HepG2 (cell line): ENCODE results near the gene ZBTB22. TPM values are rescaled to one million over a fixed set of nuclear protein-coding genes. Genes with fewer than 3 reads are reported as not detected.

Experiments used
- JDP2 ChIP-seq: sonication (generic); formaldehyde crosslinking; IDR thresholded peaks from 2 replicates; pipeline ENCODE4 v1.8.1; 2022; ENCODE audit warnings: missing genetic modification reagents, borderline replicate concordance
- PHF20 ChIP-seq: sonication (generic); formaldehyde crosslinking; IDR thresholded peaks from 2 replicates; pipeline ENCODE4 v1.5.0; 2020; ENCODE audit warnings: mild to moderate bottlenecking, missing genetic modification reagents
- SAP130 ChIP-seq: IDR thresholded peaks from 2 replicates; pipeline ENCODE4 v1.6.1; 2016; ENCODE audit warnings: low read depth
- ZFP36 ChIP-seq: fragments of 150-350 bp; IDR thresholded peaks from 2 replicates; pipeline ENCODE4 v1.6.1; 2018; ENCODE audit warnings: borderline replicate concordance, low read length, low read depth; ENCODE audit not compliant: partially characterized antibody
- ZNF143 ChIP-seq: sonication (generic); formaldehyde crosslinking; IDR thresholded peaks from 2 replicates; pipeline ENCODE4 v1.4.0; 2020; ENCODE audit warnings: missing genetic modification reagents
- ZNF180 ChIP-seq: sonication (generic); formaldehyde crosslinking; IDR thresholded peaks from 2 replicates; pipeline ENCODE4 v1.4.0; 2020; ENCODE audit warnings: low read depth, missing genetic modification reagents, borderline replicate concordance
- ZNF614 ChIP-seq: IDR thresholded peaks from 2 replicates; pipeline ENCODE4 v1.6.1; 2018; ENCODE audit warnings: missing biosample characterization, missing genetic modification reagents, inconsistent platforms, borderline replicate concordance
- ZSCAN22 ChIP-seq: sonication (generic); formaldehyde crosslinking; IDR thresholded peaks from 2 replicates; pipeline ENCODE4 v1.4.0; 2020; ENCODE audit warnings: mild to moderate bottlenecking, missing genetic modification reagents
- polyA plus RNA-seq, 8 experiments: library from polyadenylated mRNA; depleted of rRNA in 3 of 8; stranded (reverse) in 7 of 8; unstranded in 1 of 8; fragments of >200 nt; fragmentation: Illumina TruSeq in 4 of 8; extraction: Trizol in 4 of 8; gene quantifications; 2 replicates each; pipeline versions ENCODE4 v1.2.1 to v1.2.3, GENCODE V29; 2011 to 2016; ENCODE audit warnings: low read depth in 4 of 8, missing spikeins in 1 of 8, mixed read lengths in 1 of 8; ENCODE audit not compliant: insufficient read depth in 1 of 8
- total RNA-seq, 5 experiments: library from RNA; depleted of rRNA; stranded (reverse); fragments of >200 nt; fragmentation: Illumina TruSeq; extraction: Trizol; gene quantifications; 2 replicates each; pipeline ENCODE4 v1.2.3, GENCODE V29; 2016; ENCODE audit warnings: low read depth in 1 of 5
- TF ChIP-seq, protein P1 (sequence below): sonication (generic); formaldehyde crosslinking; IDR thresholded peaks from 2 replicates; pipeline ENCODE4 v1.5.0; 2020; ENCODE audit warnings: mild to moderate bottlenecking, missing genetic modification reagents
- TF ChIP-seq, protein P2 (sequence below): sonication (generic); formaldehyde crosslinking; IDR thresholded peaks from 2 replicates; pipeline ENCODE4 v1.4.0; 2020; ENCODE audit warnings: missing genetic modification reagents, borderline replicate concordance
- TF ChIP-seq, protein P3 (sequence below): sonication (generic); formaldehyde crosslinking; IDR thresholded peaks from 2 replicates; pipeline ENCODE4 v1.4.0; 2020; ENCODE audit warnings: low read depth, mild to moderate bottlenecking, missing genetic modification reagents
- TF ChIP-seq, protein P4 (sequence below): sonication (generic); formaldehyde crosslinking; IDR thresholded peaks from 2 replicates; pipeline ENCODE4 v1.5.0; 2020; ENCODE audit warnings: mild to moderate bottlenecking, missing genetic modification reagents, borderline replicate concordance
- TF ChIP-seq, protein P5 (sequence below): IDR thresholded peaks from 2 replicates; pipeline ENCODE4 v1.6.1; 2016; ENCODE audit warnings: low read depth

Gene ZBTB22
- total and polyA plus RNA-seq, 2 of the 13 experiments (the other 11 are each of a cell fraction or from before 2014, with no cell fraction given), result 8.0 to 10.6 TPM

DNA sequence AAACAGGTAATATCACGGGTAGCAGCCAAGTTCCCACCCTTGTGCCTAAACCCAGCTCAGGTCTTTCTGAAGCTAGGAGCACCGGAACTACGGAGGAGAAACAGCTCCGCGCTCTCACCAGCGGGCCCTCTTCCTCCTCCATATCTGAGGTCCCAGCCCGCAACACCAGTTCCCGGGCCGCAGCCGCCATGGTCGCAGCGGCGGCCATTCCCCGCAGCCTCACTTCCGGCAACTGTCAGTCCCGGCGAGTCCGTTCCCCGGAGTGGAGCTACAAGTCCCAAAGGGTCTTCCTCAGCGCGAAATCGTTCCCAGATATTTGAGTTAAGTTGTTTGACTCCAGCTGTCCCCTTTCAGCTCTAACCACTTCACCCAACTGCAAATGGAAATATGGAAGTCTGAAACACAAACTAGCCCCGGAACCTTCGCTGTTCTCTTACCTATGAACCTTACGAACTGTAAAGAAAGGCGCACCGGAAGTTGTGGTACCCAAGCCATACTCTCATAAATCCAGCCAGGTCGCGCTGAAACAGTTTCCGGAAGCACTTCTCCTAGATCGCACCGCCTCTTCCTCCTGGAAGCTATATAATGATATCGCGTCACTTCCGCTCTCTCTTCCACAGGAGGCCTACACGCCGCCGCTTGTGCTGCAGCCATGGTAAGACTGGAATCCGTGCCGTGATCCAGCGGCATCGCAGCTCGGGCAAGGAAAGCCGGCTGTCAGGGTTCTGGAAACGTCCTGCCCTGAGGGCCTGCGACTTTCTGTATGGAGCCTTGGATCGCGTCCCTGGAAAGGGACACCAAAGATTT lies 45.9 kb downstream of the ZBTB22 start, which contains the start of the genes RPS18 and VPS52 (continued):
- TF ChIP-seq, protein P1, sequence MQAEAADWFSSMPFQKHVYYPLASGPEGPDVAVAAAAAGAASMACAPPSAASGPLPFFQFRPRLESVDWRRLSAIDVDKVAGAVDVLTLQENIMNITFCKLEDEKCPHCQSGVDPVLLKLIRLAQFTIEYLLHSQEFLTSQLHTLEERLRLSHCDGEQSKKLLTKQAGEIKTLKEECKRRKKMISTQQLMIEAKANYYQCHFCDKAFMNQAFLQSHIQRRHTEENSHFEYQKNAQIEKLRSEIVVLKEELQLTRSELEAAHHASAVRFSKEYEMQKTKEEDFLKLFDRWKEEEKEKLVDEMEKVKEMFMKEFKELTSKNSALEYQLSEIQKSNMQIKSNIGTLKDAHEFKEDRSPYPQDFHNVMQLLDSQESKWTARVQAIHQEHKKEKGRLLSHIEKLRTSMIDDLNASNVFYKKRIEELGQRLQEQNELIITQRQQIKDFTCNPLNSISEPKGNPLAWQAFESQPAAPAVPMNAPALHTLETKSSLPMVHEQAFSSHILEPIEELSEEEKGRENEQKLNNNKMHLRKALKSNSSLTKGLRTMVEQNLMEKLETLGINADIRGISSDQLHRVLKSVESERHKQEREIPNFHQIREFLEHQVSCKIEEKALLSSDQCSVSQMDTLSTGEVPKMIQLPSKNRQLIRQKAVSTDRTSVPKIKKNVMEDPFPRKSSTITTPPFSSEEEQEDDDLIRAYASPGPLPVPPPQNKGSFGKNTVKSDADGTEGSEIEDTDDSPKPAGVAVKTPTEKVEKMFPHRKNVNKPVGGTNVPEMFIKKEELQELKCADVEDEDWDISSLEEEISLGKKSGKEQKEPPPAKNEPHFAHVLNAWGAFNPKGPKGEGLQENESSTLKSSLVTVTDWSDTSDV, result peak; percentile 91; the same call in 1 of the 2 replicates
- TF ChIP-seq ZNF143 (CRISPR knock-in tag) (peak; percentile 79), PHF20 (CRISPR knock-in tag) (peak; percentile 97), ZFP36 (no peak), SAP130 (CRISPR knock-in tag) (peak; percentile 99), ZNF180 (peak; percentile 27; the same call in 1 of the 2 replicates), ZSCAN22 (CRISPR knock-in tag) (peak; percentile 47), JDP2 (CRISPR knock-in tag) (no peak), ZNF614 (CRISPR knock-in tag) (peak; percentile 19)
- TF ChIP-seq, protein P2, sequence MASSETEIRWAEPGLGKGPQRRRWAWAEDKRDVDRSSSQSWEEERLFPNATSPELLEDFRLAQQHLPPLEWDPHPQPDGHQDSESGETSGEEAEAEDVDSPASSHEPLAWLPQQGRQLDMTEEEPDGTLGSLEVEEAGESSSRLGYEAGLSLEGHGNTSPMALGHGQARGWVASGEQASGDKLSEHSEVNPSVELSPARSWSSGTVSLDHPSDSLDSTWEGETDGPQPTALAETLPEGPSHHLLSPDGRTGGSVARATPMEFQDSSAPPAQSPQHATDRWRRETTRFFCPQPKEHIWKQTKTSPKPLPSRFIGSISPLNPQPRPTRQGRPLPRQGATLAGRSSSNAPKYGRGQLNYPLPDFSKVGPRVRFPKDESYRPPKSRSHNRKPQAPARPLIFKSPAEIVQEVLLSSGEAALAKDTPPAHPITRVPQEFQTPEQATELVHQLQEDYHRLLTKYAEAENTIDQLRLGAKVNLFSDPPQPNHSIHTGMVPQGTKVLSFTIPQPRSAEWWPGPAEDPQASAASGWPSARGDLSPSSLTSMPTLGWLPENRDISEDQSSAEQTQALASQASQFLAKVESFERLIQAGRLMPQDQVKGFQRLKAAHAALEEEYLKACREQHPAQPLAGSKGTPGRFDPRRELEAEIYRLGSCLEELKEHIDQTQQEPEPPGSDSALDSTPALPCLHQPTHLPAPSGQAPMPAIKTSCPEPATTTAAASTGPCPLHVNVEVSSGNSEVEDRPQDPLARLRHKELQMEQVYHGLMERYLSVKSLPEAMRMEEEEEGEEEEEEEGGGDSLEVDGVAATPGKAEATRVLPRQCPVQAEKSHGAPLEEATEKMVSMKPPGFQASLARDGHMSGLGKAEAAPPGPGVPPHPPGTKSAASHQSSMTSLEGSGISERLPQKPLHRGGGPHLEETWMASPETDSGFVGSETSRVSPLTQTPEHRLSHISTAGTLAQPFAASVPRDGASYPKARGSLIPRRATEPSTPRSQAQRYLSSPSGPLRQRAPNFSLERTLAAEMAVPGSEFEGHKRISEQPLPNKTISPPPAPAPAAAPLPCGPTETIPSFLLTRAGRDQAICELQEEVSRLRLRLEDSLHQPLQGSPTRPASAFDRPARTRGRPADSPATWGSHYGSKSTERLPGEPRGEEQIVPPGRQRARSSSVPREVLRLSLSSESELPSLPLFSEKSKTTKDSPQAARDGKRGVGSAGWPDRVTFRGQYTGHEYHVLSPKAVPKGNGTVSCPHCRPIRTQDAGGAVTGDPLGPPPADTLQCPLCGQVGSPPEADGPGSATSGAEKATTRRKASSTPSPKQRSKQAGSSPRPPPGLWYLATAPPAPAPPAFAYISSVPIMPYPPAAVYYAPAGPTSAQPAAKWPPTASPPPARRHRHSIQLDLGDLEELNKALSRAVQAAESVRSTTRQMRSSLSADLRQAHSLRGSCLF (CRISPR knock-in tag), result peak; percentile 84; the same call in 1 of the 2 replicates
- TF ChIP-seq, protein P3, sequence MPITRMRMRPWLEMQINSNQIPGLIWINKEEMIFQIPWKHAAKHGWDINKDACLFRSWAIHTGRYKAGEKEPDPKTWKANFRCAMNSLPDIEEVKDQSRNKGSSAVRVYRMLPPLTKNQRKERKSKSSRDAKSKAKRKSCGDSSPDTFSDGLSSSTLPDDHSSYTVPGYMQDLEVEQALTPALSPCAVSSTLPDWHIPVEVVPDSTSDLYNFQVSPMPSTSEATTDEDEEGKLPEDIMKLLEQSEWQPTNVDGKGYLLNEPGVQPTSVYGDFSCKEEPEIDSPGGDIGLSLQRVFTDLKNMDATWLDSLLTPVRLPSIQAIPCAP (CRISPR knock-in tag), result 0 out of 2 replicates have a peak, but pooled peaks have one; percentile 25
- TF ChIP-seq, protein P4, sequence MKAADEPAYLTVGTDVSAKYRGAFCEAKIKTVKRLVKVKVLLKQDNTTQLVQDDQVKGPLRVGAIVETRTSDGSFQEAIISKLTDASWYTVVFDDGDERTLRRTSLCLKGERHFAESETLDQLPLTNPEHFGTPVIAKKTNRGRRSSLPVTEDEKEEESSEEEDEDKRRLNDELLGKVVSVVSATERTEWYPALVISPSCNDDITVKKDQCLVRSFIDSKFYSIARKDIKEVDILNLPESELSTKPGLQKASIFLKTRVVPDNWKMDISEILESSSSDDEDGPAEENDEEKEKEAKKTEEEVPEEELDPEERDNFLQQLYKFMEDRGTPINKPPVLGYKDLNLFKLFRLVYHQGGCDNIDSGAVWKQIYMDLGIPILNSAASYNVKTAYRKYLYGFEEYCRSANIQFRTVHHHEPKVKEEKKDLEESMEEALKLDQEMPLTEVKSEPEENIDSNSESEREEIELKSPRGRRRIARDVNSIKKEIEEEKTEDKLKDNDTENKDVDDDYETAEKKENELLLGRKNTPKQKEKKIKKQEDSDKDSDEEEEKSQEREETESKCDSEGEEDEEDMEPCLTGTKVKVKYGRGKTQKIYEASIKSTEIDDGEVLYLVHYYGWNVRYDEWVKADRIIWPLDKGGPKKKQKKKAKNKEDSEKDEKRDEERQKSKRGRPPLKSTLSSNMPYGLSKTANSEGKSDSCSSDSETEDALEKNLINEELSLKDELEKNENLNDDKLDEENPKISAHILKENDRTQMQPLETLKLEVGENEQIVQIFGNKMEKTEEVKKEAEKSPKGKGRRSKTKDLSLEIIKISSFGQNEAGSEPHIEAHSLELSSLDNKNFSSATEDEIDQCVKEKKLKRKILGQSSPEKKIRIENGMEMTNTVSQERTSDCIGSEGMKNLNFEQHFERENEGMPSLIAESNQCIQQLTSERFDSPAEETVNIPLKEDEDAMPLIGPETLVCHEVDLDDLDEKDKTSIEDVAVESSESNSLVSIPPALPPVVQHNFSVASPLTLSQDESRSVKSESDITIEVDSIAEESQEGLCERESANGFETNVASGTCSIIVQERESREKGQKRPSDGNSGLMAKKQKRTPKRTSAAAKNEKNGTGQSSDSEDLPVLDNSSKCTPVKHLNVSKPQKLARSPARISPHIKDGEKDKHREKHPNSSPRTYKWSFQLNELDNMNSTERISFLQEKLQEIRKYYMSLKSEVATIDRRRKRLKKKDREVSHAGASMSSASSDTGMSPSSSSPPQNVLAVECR (CRISPR knock-in tag), result peak; percentile 98
- TF ChIP-seq, protein P5, sequence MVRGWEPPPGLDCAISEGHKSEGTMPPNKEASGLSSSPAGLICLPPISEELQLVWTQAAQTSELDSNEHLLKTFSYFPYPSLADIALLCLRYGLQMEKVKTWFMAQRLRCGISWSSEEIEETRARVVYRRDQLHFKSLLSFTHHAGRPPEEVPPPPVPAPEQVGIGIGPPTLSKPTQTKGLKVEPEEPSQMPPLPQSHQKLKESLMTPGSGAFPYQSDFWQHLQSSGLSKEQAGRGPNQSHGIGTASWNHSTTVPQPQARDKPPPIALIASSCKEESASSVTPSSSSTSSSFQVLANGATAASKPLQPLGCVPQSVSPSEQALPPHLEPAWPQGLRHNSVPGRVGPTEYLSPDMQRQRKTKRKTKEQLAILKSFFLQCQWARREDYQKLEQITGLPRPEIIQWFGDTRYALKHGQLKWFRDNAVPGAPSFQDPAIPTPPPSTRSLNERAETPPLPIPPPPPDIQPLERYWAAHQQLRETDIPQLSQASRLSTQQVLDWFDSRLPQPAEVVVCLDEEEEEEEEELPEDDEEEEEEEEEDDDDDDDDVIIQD (CRISPR knock-in tag), result 0 out of 2 replicates have a peak, but pooled peaks have one; percentile 37
